Brain pericyte (primary cell): ENCODE results near the gene YIF1B.
"Not testable (repeated sequence)": the region's sequence is repeated elsewhere in the genome, so short reads cannot be mapped to it uniquely, and the experiment has no call there.

ENCODE experiments used
- DNase-seq: peaks from one replicate; pipeline ENCODE4 v3.0.0-alpha.2; 2012; ENCODE audit warnings: low read depth, low spot score

YIF1B gene

GRCh38 chr19:38276942-38277517, 38.7 kb downstream of the YIF1B start:
- no peak for DNase-seq

- DNase-seq, result no peak
These were observed 41.0 kb downstream of the YIF1B start for GRCh38 chr19:38274739-38275138.

DNA sequence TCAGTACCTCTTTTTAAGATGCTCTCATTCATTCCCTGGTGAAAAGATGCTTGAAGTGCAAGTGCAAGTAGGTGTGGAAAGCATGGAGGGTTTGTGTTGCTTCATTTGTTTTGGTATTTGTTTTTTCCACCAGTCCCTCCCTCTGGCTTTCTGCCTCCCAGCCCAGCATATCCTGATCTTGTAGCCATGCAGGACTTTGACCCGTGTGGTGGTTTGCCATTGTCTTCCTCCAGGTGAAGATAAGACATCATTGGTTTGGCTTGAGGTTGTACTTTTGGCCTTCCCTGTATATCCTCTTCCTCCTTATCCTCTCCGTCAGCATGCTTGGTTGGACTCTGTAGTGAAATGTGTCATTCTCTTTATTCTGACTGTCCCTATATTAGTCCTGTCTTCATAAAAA, 42.2 kb downstream of the YIF1B start:
- no peak for DNase-seq

DNA sequence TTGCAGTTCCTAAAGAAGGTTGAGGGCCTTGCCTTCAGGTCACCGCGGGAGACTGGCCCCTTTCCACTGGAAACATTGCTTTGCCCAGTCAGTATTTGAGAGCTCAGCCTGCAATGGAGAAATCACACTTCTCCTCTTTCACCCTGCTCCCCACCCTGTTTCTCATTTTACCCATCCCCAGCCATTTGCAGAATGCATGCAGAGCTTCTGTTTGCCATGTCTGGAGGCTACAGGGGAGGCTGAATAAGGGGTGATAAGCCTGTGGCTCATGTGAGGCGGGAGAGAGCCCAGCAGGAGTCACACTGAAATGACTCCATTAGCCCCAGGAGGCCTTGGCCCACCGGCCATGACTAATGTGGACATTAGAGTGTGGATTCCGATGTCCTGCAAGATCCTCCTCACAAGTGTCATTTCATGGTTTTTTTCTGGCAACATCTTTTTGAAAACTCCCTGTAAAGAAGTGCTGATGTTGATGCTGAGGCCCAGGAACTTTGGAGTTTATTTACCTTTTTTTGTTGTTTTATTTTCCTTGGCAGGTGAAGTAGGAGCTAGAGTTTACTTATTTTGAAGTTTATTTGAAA, 45.1 kb downstream of the YIF1B start:
- peak; percentile 39 for DNase-seq

GRCh38 chr19:38268539-38268938, 47.2 kb downstream of the YIF1B start:
- DNase-seq, result no peak

DNA sequence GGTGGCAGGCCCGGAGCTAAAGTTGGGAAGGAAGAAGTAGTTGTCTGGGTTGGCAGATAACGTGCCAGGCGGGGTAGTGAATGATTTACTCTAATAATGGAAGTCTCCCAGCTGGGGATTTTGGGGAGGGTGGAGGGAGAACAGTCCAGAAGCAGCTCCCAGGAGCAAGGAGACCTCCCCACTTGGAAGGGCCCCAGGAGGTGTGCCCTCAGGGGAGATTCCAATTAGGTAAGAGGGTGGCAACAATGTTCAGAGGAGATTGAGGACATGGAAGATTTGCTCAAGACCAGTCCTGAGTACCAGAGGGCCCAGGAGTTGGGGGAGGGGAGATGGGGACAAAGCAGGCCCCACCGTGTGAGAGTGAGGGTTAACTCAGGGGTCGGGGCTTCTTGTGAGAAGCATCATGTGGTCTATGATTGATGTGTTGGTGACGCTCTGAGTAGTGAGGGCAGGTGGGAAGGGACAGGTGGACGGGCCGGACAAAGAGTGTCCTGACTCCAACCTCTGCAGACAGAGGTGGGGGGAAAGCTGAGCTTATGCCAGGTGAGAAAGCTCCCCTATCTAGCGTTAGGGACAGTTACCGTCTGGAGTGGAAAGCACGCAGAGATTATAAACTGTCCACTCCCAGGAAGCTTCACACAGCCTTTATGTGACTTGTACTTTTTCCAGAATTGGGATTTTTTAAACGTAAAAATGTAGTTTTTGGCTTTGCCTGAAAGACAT, 47.8 kb downstream of the YIF1B start:
- no peak for DNase-seq

DNA sequence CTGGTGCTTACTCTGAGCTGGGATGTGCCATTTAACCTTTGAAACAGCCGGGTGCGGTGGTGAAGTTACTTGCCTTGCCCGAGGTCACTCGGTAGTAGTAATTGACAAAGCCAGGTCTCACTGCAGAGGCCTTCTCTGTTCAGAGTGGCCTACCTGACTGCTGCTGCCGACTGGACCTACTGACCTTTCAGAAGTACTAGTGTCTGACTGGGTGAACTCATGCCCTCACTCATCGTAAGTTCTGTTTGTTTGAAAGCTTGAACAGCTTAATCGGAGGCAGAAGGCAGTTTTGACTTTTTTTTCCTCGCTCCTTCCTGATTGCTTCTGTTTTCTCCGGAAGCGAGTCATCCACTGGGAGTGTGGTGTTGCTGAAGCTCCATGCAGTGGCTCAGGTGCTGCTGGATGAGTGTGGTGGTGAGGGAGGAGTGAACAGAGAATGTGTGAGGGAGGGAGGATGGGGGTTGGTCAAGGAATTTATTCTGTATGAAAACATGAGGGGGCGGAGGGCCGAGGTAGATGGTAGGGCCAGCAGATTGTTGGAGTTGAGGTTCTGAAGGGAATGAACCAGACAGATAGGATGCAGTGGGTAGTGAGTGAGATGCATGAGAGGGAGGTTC, 48.7 kb downstream of the YIF1B start:
- no peak for DNase-seq

DNA sequence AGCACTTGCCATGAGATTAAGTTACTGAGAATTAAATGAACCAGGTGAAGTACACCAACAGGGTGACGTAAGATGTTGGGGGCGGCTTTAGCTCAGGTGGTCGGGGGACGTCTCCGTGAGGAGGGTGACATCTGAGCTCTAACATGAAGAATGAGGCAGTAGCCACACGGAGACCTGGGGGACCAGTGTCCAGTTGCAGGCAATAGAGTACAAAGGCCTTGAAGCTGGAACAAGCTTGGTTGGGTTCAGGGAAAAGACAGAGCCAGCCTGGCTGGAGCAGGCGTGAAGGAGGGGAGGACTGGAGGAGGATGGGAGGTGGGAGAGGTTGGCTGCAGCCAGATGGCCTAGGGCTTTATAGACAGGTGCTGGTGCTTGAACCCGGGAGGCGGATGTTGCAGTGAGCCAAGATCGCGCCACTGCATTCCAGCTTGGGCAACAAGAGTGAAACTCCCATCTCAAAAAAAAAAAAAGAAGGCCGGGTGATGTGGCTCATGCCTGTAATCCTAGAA, 49.8 kb downstream of the YIF1B start:
- no peak for DNase-seq

DNA sequence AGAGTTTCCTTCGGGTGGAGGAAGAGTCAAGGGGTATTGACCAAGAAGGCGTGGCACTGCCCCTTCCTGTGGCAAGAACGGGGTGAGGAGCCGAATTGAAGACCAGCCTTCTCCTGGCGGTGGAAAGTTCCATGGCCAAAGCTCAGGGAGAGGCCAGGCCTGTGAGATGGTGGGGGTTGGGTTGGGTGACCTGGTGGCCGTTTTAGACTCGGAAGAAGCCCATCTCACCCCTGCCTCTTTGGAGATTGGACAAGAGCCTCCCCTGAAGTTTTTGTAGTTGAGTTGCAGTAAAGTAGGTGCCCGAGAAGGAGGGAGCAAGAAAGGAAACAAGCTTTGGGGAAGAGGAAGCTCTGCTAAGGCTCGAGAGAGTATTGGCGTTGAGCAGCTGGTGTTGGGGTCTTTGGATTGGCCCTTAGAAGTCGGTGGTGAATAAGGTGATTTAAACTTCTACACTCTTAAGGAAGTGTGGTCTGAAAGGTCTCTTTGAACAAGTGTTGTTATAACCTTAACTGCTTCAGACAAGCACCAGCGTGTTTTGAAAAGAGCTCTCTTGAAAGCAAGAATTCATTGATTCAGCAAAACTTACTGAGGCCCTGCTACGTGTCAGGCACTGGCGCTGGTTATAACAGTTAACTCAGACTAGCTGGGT, 50.4 kb downstream of the YIF1B start:
- DNase-seq, result no peak

DNA sequence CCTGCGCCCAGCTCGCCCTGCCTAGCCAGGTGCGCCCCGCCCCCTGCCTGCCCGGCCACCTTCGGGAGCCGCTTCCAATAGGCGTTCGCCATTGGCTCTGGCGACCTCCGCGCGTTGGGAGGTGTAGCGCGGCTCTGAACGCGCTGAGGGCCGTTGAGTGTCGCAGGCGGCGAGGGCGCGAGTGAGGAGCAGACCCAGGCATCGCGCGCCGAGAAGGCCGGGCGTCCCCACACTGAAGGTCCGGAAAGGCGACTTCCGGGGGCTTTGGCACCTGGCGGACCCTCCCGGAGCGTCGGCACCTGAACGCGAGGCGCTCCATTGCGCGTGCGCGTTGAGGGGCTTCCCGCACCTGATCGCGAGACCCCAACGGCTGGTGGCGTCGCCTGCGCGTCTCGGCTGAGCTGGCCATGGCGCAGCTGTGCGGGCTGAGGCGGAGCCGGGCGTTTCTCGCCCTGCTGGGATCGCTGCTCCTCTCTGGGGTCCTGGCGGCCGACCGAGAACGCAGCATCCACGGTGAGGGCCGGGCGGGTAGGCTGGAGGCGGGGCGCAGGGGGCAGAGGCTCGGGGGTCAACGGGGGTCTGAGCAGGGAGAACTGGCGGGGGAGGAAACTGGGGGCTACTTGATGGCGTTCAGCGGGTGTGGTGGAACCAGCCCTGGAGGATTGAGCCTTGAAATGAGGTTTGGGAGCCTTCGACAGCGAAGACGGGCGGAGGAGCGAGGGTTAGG, 51.1 kb downstream of the YIF1B start, which contains the start of gene SPINT2:
TSS of gene SPINT2 (plus strand) at position 88 of the 727 bp plus-strand sequence. CDS start at position 408, 320 bp downstream.
- DNase-seq, result no peak

- DNase-seq, result no peak
These were observed 51.9 kb downstream of the YIF1B start for GRCh38 chr19:38263689-38264485.

- DNase-seq, result no peak
These were observed 53.0 kb downstream of the YIF1B start for GRCh38 chr19:38262585-38263268.

- not testable (repeated sequence) for DNase-seq
These were observed 53.8 kb downstream of the YIF1B start for GRCh38 chr19:38261942-38262341.

DNA sequence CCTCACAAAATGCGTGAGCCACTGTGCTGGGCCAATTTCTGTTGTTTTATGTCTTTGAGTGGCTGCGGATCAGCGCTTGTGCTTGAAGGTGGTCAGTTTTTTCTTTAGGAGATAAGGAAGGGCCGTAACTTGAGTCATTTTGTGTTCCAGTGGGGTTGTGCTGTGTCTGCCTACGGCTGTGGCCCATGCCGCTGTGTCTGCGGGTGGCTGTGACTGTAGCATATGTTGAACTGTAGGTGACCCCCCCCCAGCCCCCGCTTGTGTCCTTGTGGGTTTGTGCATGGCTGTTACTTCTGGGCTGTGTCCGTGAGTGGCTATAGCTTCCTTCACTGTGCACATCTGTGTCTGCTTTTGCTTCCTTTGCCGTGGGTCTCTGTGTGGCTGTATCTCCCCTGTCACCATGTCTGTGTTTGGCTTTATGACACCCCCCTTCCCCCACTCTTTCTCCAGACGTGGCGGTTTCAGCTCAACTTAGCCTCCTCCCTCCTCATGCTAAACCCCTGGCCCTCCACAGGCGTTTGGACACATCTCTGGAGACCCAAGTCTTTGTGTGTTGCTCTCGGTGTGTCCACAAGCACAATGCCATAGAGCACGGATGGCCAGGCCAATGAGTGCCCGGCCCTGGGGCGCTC, 60.2 kb downstream of the YIF1B start:
- no peak for DNase-seq

DNA sequence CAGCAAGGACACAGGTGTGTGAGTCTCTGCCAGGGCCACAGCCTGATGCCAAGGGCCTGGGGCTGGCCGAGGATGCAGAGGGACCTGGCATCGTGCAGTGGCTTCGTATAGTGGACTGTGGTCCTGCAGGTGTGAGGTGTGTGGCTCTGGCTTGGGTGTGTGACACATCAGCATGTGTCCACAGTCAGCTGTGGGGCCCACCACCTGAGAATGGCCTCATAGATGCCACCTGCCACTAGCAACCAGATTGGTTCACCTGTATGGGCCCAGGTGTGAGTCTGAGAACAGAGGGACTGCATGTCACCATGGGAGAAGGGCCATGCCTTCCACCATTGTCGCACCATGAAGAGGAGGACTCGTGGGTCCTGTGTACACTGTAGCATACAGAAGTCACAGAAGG, 62.0 kb downstream of the YIF1B start:
- no peak for DNase-seq
